ENCODE data around the gene ISOC1. TPM values are rescaled to one million over a fixed set of nuclear protein-coding genes. Genes with fewer than 3 reads are reported as not detected.

The ISOC1 gene
- total RNA-seq (2022) (11.2 and 12.8 TPM in 2 replicates), Bru-seq, nascent RNA (percentile 58 among the genes with signal in this experiment), BruChase-seq, experiment 1, labeled RNA remaining after a 6-hour chase (percentile 66 among the genes with signal in this experiment), BruChase-seq, experiment 2, labeled RNA remaining after a 2-hour chase (percentile 56 among the genes with signal in this experiment)
- long read RNA-seq, transcript ISOC1-201 (5 exons, 1,940 nt): major isoform, 65 of 66 reads
- long read RNA-seq, partial matches to known transcripts: 1 of 66 reads
- long read RNA-seq, other reads (novel, unspliced or antisense): 0 of 66 reads

- peaks cover 21% of the 10 kb centered on the region for H3K27me3 Mint-ChIP-seq (ENCODE audit: insufficient read depth, unreplicated experiment)
- H3K27ac Mint-ChIP-seq (ENCODE audit: low read depth, unreplicated experiment): peak within 1 kb of the TSS; percentile 46
- DNase-seq (ENCODE audit: unreplicated experiment): peak; percentile 94
- no peaks in the 10 kb centered on the region for H3K9me3 Mint-ChIP-seq (ENCODE audit: unreplicated experiment)
- no peaks in the 10 kb centered on the region for H3K36me3 Mint-ChIP-seq (ENCODE audit: insufficient read depth, unreplicated experiment)
- peak within 1 kb of the TSS; percentile 84 for H3K4me3 Mint-ChIP-seq (ENCODE audit: unreplicated experiment)
- intact Hi-C loops (cut with micrococcal nuclease): loop anchor here (1.0 to 10.0 kb wide), 3 partner anchors 189 to 880 kb away; partner anchors contain the start of gene FBN2
- CTCF ChIA-PET: interaction anchor here (0.6 to 2.5 kb wide), 25 partner anchors 13 to 1501 kb away, joined by 3 to 33 read pairs (median 4); no protein-coding TSS in a partner anchor
- no peak for TF ChIP-seq CTCF (IDR thresholded peaks at IDR 0.05; ENCODE audit: unreplicated experiment)
- BruUV-seq (replicated peaks): no TSS peak
- peaks cover 20% of the 10 kb centered on the region for H3K4me1 Mint-ChIP-seq (ENCODE audit: insufficient read depth, unreplicated experiment)
- POLR2A ChIA-PET: interaction anchor here (0.6 to 2.0 kb wide), 22 partner anchors 9 to 926 kb away, joined by 3 to 9 read pairs (median 4); partner anchors contain the start of gene SLC27A6
These were observed at the start of gene ISOC1 for GRCh38 chr5:129094087-129094923. ISOC1 (plus strand) TSS chr5:129094749; CDS start chr5:129094767, 18 bp downstream.

- H3K27ac Mint-ChIP-seq (ENCODE audit: low read depth, unreplicated experiment): no peak overlapping the region
- no peaks in the 10 kb centered on the region for H3K36me3 Mint-ChIP-seq (ENCODE audit: insufficient read depth, unreplicated experiment)
- ChIA-PET CTCF (no interaction called here), POLR2A (no interaction called here)
- H3K4me3 Mint-ChIP-seq (ENCODE audit: unreplicated experiment): no peak overlapping the region
- no TSS peak for BruUV-seq (replicated peaks)
- no peaks in the 10 kb centered on the region for H3K27me3 Mint-ChIP-seq (ENCODE audit: insufficient read depth, unreplicated experiment)
- no peak for TF ChIP-seq CTCF (IDR thresholded peaks at IDR 0.05; ENCODE audit: unreplicated experiment)
- H3K9me3 Mint-ChIP-seq (ENCODE audit: unreplicated experiment): peaks cover 16% of the 10 kb centered on the region
- H3K4me1 Mint-ChIP-seq (ENCODE audit: insufficient read depth, unreplicated experiment): peaks cover 11% of the 10 kb centered on the region
- intact Hi-C loops (cut with micrococcal nuclease): no loop called here
- peak; percentile 73 for DNase-seq (ENCODE audit: unreplicated experiment)
These were observed 48.4 kb upstream of the ISOC1 start for GRCh38 chr5:129046151-129046550.

GRCh38 chr5:129048509-129048908 lies 46.0 kb upstream of the ISOC1 start:
- H3K4me1 Mint-ChIP-seq (ENCODE audit: insufficient read depth, unreplicated experiment): peaks cover 13% of the 10 kb centered on the region
- BruUV-seq (replicated peaks): no TSS peak
- CTCF ChIA-PET: interaction anchor here (0.6 kb wide), 1 partner anchor 58 kb away, joined by 3 read pairs; no protein-coding TSS in a partner anchor
- no peak overlapping the region for H3K4me3 Mint-ChIP-seq (ENCODE audit: unreplicated experiment)
- intact Hi-C loops (cut with micrococcal nuclease): no loop called here
- peaks cover 16% of the 10 kb centered on the region for H3K9me3 Mint-ChIP-seq (ENCODE audit: unreplicated experiment)
- no peak overlapping the region for H3K27ac Mint-ChIP-seq (ENCODE audit: low read depth, unreplicated experiment)
- no peak for TF ChIP-seq CTCF (IDR thresholded peaks at IDR 0.05; ENCODE audit: unreplicated experiment)
- no peak for DNase-seq (ENCODE audit: unreplicated experiment)
- no peaks in the 10 kb centered on the region for H3K36me3 Mint-ChIP-seq (ENCODE audit: insufficient read depth, unreplicated experiment)
- H3K27me3 Mint-ChIP-seq (ENCODE audit: insufficient read depth, unreplicated experiment): no peaks in the 10 kb centered on the region
- POLR2A ChIA-PET: no interaction called here

All from MCF 10A (cell line).